Rectal smooth muscle tissue (tissue), 1 donor: ENCODE data around the gene GPATCH8.
A peak's percentile ranks its signal among the peaks of the same experiment; 100 is the strongest.

Experiments
- H3K27ac ChIP-seq: one replicate; pipeline ENCODE4 v1.7.0; 2013; ENCODE audit warnings: low read depth, low read length, inconsistent platforms
- H3K27me3 ChIP-seq: one replicate; pipeline ENCODE4 v1.7.0; 2013; ENCODE audit warnings: low read length; ENCODE audit not compliant: control insufficient read depth, insufficient read depth
- H3K36me3 ChIP-seq: one replicate; pipeline ENCODE4 v1.7.0; 2013; ENCODE audit warnings: low read length; ENCODE audit not compliant: control insufficient read depth, insufficient read depth
- H3K4me1 ChIP-seq: one replicate; pipeline ENCODE4 v1.7.0; 2013; ENCODE audit warnings: low read length; ENCODE audit not compliant: control insufficient read depth, insufficient read depth
- H3K4me3 ChIP-seq: one replicate; pipeline ENCODE4 v1.7.0; 2013; ENCODE audit warnings: low read length
- H3K9ac ChIP-seq: one replicate; pipeline ENCODE4 v1.7.0; 2013; ENCODE audit warnings: low read length

GPATCH8 gene

DNA sequence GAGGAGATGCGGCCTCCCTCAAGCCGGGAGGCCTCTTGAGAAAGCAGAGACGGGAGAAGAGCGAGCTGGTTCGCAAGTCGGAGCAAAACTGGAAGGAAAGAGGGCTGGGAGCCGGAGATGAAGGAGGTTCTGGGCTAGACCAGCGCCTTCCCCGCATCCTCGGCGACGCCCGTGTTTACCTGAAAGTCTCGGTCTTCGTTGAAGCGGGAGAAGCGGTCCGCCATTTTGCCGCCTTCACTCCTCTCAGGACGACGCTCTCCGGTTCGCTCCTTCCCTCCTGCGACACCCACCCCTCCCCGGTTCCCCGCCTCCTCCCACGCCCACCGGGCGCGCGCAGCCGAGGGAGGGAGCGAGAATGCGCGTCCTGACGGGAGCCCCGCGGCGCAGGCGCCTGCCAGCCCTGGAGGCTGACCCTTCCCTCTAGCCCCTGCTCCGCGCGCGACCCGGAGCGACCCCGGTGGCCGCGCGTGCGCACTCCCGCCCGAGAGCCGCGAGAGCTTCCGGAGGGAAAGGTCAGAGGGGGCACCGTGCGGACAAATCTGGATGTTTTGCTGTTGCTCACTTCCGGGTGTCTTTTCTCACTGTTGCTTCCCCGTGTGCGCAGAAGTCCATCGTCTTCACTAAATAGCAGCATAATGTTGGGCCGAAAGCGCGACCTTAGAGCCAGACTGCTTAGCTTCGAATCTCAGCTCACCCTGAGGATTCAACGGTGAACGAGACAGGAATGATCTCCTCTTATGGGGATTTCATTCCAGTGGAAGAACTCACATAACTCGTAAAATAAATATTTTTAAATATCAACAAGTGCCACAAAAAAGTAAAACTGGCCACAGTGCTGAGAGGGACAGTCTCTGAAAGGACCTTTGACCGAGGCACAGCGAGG is at the start of gene GPATCH8:
TSS of gene GPATCH8 (minus strand) at position 260 of the 883 bp plus-strand sequence. CDS start at position 224, 36 bp downstream.
- Histone ChIP-seq H3K4me1 (peaks cover 14% of the 10 kb centered on the region), H3K27ac (peak within 1 kb of the TSS; percentile 90), H3K4me3 (peak within 1 kb of the TSS; percentile 96), H3K36me3 (no peaks in the 10 kb centered on the region), H3K9ac (peak within 1 kb of the TSS; percentile 76), H3K27me3 (no peaks in the 10 kb centered on the region)

DNA sequence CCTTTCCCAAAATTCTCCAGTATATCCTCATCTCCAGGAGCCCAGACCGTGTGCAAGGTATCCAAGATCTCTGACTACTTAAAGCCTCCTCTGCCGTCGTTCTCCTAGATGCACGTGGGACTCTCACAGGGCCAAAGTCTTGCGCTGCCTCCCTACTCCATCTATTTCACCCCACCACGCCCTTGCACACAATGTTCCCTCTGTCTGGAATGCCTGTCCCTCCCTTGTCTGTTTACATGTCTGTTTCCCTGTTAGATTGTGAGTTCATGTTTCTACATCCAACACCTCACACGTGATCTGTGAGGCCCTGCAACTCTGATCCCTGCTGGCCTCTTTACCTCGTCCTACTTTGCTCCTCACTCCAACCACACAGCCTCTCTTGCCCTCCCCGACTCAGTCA is 49.2 kb upstream of the GPATCH8 start:
- Histone ChIP-seq H3K4me3 (no peak overlapping the region), H3K9ac (no peak overlapping the region), H3K27me3 (no peaks in the 10 kb centered on the region), H3K36me3 (no peaks in the 10 kb centered on the region), H3K27ac (no peak overlapping the region), H3K4me1 (peaks cover 3% of the 10 kb centered on the region)

DNA sequence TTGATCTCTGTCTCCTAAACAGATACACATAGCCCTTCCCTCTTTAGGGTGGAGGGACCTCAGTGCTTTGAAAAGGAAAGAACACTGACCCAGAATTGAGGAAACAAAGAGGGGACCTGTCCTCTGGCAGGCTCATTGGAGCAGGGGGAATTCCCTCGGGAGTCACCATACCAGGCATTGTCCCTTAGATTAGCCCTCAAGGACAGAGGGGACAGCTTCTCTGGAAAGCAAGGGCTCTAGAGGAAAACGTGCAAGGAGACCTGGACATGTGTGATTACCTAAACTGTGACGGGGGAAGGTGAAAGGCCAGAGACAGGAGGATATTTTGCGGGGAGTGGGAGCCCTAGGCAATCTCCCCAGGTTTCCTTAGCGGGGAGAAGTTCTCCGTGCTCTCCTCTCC is 46.5 kb upstream of the GPATCH8 start:
- Histone ChIP-seq H3K4me1 (no peaks in the 10 kb centered on the region), H3K4me3 (no peak overlapping the region), H3K36me3 (no peaks in the 10 kb centered on the region), H3K9ac (no peak overlapping the region), H3K27ac (no peak overlapping the region), H3K27me3 (no peaks in the 10 kb centered on the region)

DNA sequence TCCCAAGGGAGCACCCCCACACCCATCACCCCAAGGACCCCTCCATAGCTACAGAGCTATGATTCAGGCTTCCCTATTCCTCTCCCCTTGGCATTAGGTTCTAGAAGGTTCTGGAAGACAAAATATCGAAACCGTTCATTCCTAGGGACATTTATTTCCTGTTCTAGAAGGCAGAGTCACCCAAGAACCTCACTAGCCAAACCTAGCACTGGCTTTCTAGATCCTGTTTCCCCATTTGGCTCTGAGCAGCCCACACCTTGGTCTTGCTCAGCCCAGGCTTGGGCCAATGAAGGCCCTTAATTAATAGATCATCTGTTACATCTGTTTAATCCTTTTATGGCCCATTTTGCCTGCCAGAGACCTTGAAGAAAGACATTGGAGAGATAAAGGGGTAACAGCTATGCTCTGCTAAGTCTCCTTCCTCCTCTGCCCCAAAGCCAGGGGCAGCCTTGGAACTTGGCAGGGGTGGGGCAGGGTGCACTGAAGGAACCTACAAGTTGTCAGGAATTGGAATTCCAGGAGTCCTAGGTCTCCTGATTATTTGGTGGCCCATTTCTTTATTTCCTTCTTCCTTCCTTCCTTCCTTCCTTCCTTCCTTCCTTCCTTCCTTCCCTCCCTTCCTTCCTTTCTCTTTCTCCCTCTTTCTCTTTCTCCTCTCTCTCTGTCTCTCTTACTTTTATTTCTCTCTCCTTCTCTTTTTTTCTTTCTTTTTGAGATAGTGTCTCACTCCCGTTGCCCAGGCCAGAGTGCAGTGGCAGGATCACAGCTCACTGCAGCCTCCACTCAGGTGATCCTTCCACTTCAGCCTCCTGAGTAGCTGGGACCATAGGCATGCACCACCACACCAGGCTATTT is 45.4 kb upstream of the GPATCH8 start:
- H3K4me1 ChIP-seq: no peaks in the 10 kb centered on the region
- H3K27me3 ChIP-seq: no peaks in the 10 kb centered on the region
- no peak overlapping the region for H3K4me3 ChIP-seq
- no peak overlapping the region for H3K27ac ChIP-seq
- H3K9ac ChIP-seq: no peak overlapping the region
- no peaks in the 10 kb centered on the region for H3K36me3 ChIP-seq

DNA sequence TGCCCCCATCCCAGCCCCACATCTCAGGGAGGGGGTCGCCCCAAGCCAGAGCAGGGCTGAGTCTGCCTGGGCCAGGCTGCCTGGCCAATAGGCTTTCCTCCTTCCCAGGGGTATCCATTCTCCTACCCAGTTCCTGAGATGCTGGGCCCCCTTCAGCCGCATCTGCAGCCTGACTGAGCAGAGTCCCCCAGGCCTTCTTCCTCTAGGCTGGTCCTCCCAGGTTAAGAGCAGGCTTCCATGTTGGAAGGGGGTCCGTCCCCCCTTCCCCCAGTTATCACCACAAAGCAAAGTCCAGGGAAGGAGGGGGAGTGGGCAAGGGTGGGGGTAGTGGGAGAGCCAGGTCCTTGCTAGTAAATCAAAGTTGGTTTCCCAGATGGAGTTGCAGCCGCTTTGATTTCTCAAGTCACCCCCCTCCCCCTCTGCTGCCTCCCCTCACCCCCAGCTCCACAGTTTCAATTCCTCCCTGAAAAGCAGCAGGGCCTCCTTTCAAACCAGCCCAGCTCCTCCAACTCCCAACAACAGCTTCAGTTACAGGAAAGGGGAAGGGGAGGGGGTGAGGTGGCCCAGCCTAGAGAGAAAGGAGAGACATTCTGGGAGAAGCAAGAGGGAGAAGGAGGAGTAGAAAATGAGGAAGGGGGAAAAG is 44.5 kb upstream of the GPATCH8 start:
- Histone ChIP-seq H3K4me3 (no peak overlapping the region), H3K9ac (no peak overlapping the region), H3K27ac (no peak overlapping the region), H3K36me3 (no peaks in the 10 kb centered on the region), H3K4me1 (no peaks in the 10 kb centered on the region), H3K27me3 (no peaks in the 10 kb centered on the region)

DNA sequence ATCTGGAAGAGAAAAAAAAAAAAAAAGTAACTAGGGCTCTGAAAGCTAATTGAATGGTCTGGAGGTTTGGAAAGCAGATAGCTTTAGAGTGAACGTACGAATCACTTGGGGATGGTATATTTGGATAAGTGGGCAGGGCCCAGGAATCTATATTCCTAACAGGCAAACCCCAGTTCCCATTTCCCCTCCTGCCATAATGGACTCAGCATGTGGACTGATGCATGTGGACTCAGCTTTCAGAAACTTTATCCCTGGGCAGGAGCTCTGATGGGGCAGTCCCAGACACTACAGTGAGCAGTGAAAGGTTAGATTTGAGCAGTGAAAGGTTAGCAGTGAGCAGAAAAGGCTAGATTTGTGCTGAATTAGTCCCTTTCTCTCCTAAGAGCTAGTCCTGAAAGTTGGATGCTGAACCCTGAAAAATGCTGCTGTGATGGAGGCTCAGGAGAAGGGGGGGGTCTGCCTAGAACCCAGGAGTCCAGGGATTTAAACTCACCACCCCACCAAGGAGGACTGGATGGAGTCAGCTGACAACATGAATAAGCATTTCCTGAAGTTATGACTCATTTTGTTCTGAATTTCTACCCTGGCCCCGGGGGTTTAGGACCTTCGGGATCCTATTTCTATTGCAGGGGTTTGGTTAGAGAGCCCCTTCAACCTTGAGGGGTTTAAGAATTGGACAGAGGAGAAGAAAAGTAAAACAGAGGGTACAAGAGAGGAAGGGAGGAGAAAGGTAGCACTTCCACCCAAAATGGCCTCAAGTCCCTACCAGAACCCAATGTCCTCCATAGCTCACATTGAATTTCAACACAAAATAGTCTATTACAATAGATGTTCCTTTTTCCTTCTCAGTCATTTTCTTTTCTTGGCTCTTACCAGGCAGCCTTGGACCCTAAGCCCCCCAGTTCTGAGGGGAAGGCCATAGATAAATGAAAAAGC is 43.7 kb upstream of the GPATCH8 start:
- Histone ChIP-seq H3K36me3 (no peaks in the 10 kb centered on the region), H3K9ac (no peak overlapping the region), H3K27ac (no peak overlapping the region), H3K27me3 (no peaks in the 10 kb centered on the region), H3K4me3 (no peak overlapping the region), H3K4me1 (no peaks in the 10 kb centered on the region)

DNA sequence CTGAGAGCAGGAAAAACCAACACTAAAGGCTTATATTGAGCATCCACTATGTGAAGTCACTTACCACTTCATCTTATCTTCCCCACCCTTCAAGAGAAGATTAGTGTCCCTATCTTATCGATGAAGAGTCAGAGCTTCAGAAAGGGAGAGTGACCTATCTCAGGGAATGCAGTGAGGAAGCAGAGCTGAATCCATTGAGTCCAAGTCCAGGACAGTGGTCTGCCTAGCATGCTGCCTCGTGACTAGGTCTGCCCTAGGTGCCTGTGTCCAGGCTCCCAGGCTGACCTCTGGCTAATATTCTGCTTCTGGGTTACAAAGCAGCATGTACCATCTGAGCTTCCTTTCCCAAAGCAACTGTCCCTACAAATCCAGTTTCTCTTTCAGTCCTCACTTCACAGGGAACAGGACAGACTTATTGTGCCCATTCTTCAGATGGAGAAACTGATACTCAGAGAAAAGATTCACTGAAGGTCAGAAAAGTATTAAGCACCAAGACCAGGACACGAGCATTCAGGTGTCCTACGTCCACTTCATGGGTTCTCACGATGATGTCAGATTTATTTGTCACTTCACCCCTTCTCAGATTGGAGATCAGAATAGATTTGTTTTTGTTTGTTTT is 40.8 kb upstream of the GPATCH8 start:
- Histone ChIP-seq H3K27me3 (no peaks in the 10 kb centered on the region), H3K9ac (no peak overlapping the region), H3K4me3 (no peak overlapping the region), H3K27ac (no peak overlapping the region), H3K36me3 (no peaks in the 10 kb centered on the region), H3K4me1 (no peaks in the 10 kb centered on the region)

DNA sequence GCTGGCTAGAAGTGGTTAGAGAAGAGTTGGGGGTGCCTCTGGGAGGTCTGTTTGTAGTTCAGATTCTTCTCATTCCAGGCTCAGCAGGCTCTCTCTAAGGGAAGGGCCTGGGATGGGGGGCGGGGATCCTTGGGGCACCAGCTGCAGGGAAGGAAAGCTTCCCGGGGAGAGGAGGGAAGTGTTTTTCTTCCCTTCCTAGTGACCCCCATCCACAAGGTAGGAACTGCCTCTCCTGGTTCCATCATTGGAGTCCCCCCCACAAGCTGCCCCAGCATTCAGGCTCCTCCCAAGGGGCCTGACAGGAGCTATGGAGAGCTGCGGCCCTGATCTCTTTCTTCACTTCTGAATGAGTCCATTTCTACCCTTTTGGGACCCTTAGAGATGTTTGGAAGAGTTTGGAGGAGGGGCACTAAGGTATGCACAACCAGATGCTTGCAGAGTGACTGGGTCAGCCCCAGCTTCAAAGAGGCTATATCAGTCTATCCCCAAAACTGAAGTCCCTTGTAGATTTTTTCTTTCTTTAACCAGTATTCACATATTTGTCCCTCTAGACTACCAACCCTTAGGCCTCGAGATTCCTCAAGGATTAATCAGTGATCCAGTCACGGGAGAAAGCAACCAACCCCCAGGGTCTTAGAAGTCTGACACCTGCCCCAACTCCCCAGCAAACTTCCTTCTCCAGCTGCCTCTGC is 40.2 kb upstream of the GPATCH8 start:
- Histone ChIP-seq H3K9ac (no peak overlapping the region), H3K4me3 (no peak overlapping the region), H3K36me3 (no peaks in the 10 kb centered on the region), H3K27ac (no peak overlapping the region), H3K4me1 (no peaks in the 10 kb centered on the region), H3K27me3 (no peaks in the 10 kb centered on the region)

DNA sequence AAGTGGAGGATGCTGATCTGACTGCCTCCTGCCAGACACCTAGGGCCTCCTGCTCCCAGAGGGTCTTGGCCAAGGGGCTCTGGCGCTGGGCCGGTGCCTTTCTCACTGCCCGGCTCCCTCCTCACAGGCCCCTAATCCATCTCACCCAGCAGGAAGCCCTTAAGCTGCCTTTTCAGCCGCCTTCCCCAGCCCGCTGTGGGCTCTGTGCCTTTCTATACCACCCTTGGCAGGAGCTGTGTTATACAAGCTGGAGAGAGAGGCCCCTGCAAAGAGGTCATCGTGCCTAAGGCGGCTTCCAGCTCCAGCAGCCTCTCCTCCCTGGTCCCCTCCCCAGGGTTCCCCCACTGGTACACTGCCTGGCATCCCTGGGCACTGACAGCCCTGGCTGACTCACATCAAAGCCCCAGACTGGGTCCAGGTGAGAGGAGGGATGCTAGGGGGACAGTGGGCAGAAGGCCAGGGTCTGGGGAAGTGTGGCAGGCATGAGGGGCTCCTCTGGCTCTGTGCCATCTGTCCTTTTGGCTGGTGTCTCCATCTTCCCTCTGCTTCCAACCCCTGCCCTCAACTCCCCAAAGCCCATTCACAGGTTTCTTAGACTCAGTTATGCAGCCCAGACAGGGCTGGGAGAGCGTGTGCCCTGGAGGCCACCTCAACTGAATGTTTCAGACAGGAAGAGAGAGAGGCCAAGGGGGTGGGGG is 38.8 kb upstream of the GPATCH8 start:
- Histone ChIP-seq H3K27me3 (no peaks in the 10 kb centered on the region), H3K36me3 (no peaks in the 10 kb centered on the region), H3K27ac (no peak overlapping the region), H3K4me1 (no peaks in the 10 kb centered on the region), H3K9ac (no peak overlapping the region), H3K4me3 (no peak overlapping the region)

DNA sequence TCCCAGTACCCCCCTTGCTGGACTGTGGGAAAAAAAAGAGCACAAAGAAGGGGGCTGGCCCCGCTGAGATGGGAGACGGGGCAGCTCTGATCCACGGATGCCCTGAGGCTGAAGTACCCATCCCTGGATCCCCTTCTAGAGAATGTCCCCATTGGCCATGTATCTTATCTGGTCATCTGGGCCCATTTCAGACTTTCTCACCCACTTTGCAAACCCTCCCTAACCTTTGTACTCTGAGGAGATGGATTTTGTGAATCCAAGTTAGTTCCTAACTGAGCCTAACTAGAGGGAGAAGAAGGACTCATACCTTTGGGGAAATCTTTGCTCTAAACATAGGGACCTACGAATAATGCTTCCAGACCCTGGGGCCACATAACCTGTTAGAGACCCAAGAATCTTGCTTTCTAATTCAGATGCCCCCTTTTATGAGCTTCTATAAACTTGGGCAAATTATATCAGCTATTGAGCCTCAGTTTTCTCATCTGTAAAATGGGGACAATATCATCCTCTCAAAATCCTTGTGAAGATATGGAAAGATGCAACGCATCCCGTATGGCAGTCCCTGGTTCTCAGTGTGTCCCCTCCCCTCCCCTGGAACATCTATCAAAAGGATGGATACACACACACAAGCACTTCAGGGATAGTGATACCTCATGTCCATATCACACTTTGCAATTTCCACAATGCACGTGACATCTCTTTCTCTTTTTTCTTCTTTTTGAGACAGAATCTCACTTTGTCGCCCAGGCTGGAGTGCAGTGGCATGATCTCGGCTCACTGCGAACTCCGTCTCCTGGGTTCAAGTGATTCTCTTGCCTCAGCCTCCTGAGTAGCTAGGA is 37.3 kb upstream of the GPATCH8 start:
- Histone ChIP-seq H3K9ac (no peak overlapping the region), H3K36me3 (no peaks in the 10 kb centered on the region), H3K27ac (no peak overlapping the region), H3K27me3 (no peaks in the 10 kb centered on the region), H3K4me3 (no peak overlapping the region), H3K4me1 (no peaks in the 10 kb centered on the region)
